ENCODE results near the gene KCNN3.

Gene KCNN3

GRCh38 chr1:154862907-154863306 lies 7.2 kb downstream of the KCNN3 start:
- no peak for DNase-seq (ENCODE audit: low read depth)
- no peak overlapping the region for H3K4me3 ChIP-seq (ENCODE audit: low read depth, low read length)
- no peak for TF ChIP-seq CTCF (IDR thresholded peaks at IDR 0.05; ENCODE audit: low read depth, low read length, missing control alignments)
- in situ Hi-C loops (cut with HindIII; ENCODE audit: low sequenced_read_pairs): no loop called here

- TF ChIP-seq CTCF (IDR thresholded peaks at IDR 0.05; ENCODE audit: low read depth, low read length, missing control alignments): no peak
- DNase-seq (ENCODE audit: low read depth): no peak
- no peak overlapping the region for H3K4me3 ChIP-seq (ENCODE audit: low read depth, low read length)
- in situ Hi-C loops (cut with HindIII; ENCODE audit: low sequenced_read_pairs): no loop called here
These were observed 8.4 kb downstream of the KCNN3 start for GRCh38 chr1:154861607-154862094.

GRCh38 chr1:154860156-154860870 lies 9.8 kb downstream of the KCNN3 start:
- H3K4me3 ChIP-seq (ENCODE audit: low read depth, low read length): no peak overlapping the region
- DNase-seq (ENCODE audit: low read depth): no peak
- in situ Hi-C loops (cut with HindIII; ENCODE audit: low sequenced_read_pairs): no loop called here
- no peak for TF ChIP-seq CTCF (IDR thresholded peaks at IDR 0.05; ENCODE audit: low read depth, low read length, missing control alignments)

GRCh38 chr1:154859786-154860155 lies 10.3 kb downstream of the KCNN3 start:
- DNase-seq (ENCODE audit: low read depth): no peak
- no peak for TF ChIP-seq CTCF (IDR thresholded peaks at IDR 0.05; ENCODE audit: low read depth, low read length, missing control alignments)
- H3K4me3 ChIP-seq (ENCODE audit: low read depth, low read length): no peak overlapping the region
- in situ Hi-C loops (cut with HindIII; ENCODE audit: low sequenced_read_pairs): loop anchor here (5.0 kb wide), 1 partner anchor 292 kb away; the partner anchor contains the start of gene CHRNB2

- DNase-seq (ENCODE audit: low read depth): no peak
These were observed 10.8 kb downstream of the KCNN3 start for GRCh38 chr1:154859151-154859785.

More at GRCh38 chr1:154859151-154859785, 10.8 kb downstream of the KCNN3 start:
- in situ Hi-C loops (cut with HindIII; ENCODE audit: low sequenced_read_pairs): loop anchor here (5.0 kb wide), 1 partner anchor 292 kb away; the partner anchor contains the start of gene CHRNB2
- no peak overlapping the region for H3K4me3 ChIP-seq (ENCODE audit: low read depth, low read length)
- TF ChIP-seq CTCF (IDR thresholded peaks at IDR 0.05; ENCODE audit: low read depth, low read length, missing control alignments): no peak

Data from astrocyte of the cerebellum (primary cell).